OCI-LY7 (cell line): ENCODE results near the gene MFAP1. TPM values are rescaled to one million over a fixed set of nuclear protein-coding genes. Genes with fewer than 3 reads are reported as not detected.
A peak's percentile ranks its signal among the peaks of the same experiment; 100 is the strongest.
"Not testable (repeated sequence)": the region's sequence is repeated elsewhere in the genome, so short reads cannot be mapped to it uniquely, and the experiment has no call there.

Experiments used
- BruUV-seq: library from RNA; stranded (reverse); fragments of 400-500 nt; replicated peaks from 2 replicates; lab custom pipeline; 2021; lab: Mats Ljungman, UMichigan
- CTCF ChIA-PET: fragments of 300-600 bp; sonication (Branson Sonifier 250); formaldehyde crosslinking; loops from one replicate; lab custom pipeline; 2022; ENCODE audit warnings: antibody characterized with exemption; ENCODE audit not compliant: unreplicated experiment; lab: Charles Lee
- POLR2A ChIA-PET: fragments of 300-600 bp; sonication (Branson Sonifier 250); formaldehyde crosslinking; loops from one replicate; lab custom pipeline; 2022; ENCODE audit warnings: antibody characterized with exemption; lab: Charles Lee
- DNase-seq: peaks from one replicate; pipeline ENCODE4 v3.0.0-alpha.2; 2015; ENCODE audit warnings: low spot score
- H2AFZ ChIP-seq: fragments of 200-600 bp; sonication (generic), shearing (Covaris generic); 2 replicates; pipeline ENCODE4 v1.6.1; 2014; ENCODE audit warnings: mild to moderate bottlenecking, antibody characterized with exemption, low read length, moderate library complexity
- H3K27ac ChIP-seq: fragments of 200-600 bp; sonication (generic); 2 replicates; pipeline ENCODE4 v1.5.1; 2014; ENCODE audit warnings: mixed run types, low read depth, mild to moderate bottlenecking, moderate library complexity, low read length, inconsistent platforms; ENCODE audit not compliant: poor library complexity, severe bottlenecking
- H3K36me3 ChIP-seq: fragments of 200-600 bp; sonication (generic); 2 replicates; pipeline ENCODE4 v1.6.1; 2014; ENCODE audit warnings: mild to moderate bottlenecking, antibody characterized with exemption, low read length, moderate library complexity, mixed read lengths; ENCODE audit not compliant: insufficient read depth
- H3K4me1 ChIP-seq: fragments of 200-600 bp; sonication (generic); 2 replicates; pipeline ENCODE4 v1.5.1; 2014; ENCODE audit warnings: mild to moderate bottlenecking, low read length; ENCODE audit not compliant: insufficient read depth, poor library complexity, severe bottlenecking
- H3K4me2 ChIP-seq: fragments of 200-600 bp; sonication (generic); 2 replicates; pipeline ENCODE4 v1.6.1; 2014; ENCODE audit warnings: mild to moderate bottlenecking, low read length
- H3K4me3 ChIP-seq: fragments of 200-600 bp; sonication (generic); 2 replicates; pipeline ENCODE4 v1.5.1; 2014; ENCODE audit warnings: mild to moderate bottlenecking, low read depth, low read length; ENCODE audit not compliant: poor library complexity, severe bottlenecking
- H3K79me2 ChIP-seq: fragments of 200-600 bp; sonication (generic); 2 replicates; pipeline ENCODE4 v1.6.1; 2016; ENCODE audit warnings: low read depth, mild to moderate bottlenecking, low read length, moderate library complexity, mixed read lengths; ENCODE audit not compliant: insufficient read depth
- H3K9me2 ChIP-seq: fragments of 200-600 bp; sonication (generic); 2 replicates; pipeline ENCODE4 v1.6.1; 2016; ENCODE audit warnings: mild to moderate bottlenecking, low read length, mixed read lengths; ENCODE audit not compliant: insufficient read depth
- H3K9me3 ChIP-seq: fragments of 200-600 bp; sonication (generic); 2 replicates; pipeline ENCODE4 v1.6.1; 2014; ENCODE audit warnings: mild to moderate bottlenecking, mixed run types, low read length, mixed read lengths
- H4K20me1 ChIP-seq: fragments of 200-600 bp; sonication (generic); 2 replicates; pipeline ENCODE4 v1.6.1; 2014; ENCODE audit warnings: mild to moderate bottlenecking, antibody characterized with exemption, low read length, moderate library complexity, mixed read lengths; ENCODE audit not compliant: insufficient read depth
- EZH2phosphoT487 ChIP-seq: fragments of 200-600 bp; sonication (generic); IDR thresholded peaks from 2 replicates; pipeline ENCODE4 v1.6.1; 2018; ENCODE audit warnings: low read depth, borderline replicate concordance, mild to moderate bottlenecking, mixed run types, antibody characterized with exemption, low read length, moderate library complexity, mixed read lengths
- intact Hi-C: fragments of 100-400 bp; cut with micrococcal nuclease; formaldehyde crosslinking; loops from one replicate; pipeline ENCODE4 v1.10.0; 2022; ENCODE audit not compliant: unreplicated experiment
- total RNA-seq, 2 experiments: library from RNA; depleted of rRNA in 1 of 2; stranded (reverse); fragments of >200 nt in 1 of 2; shearing (Covaris generic) in 1 of 2; gene quantifications; 2 replicates each; pipeline ENCODE4 v1.2.3, GENCODE V29; 2014 to 2022
- TF ChIP-seq, protein P1 (sequence below): fragments of 200-600 bp; sonication (generic); conservative IDR thresholded peaks from 2 replicates; pipeline ENCODE4 v1.5.1; 2014; ENCODE audit warnings: mild to moderate bottlenecking, antibody characterized with exemption, low read length, moderate library complexity, mixed read lengths

Gene MFAP1
- total RNA-seq, 2 experiments from 2014 or later: 25.3 to 72.1 TPM

DNA sequence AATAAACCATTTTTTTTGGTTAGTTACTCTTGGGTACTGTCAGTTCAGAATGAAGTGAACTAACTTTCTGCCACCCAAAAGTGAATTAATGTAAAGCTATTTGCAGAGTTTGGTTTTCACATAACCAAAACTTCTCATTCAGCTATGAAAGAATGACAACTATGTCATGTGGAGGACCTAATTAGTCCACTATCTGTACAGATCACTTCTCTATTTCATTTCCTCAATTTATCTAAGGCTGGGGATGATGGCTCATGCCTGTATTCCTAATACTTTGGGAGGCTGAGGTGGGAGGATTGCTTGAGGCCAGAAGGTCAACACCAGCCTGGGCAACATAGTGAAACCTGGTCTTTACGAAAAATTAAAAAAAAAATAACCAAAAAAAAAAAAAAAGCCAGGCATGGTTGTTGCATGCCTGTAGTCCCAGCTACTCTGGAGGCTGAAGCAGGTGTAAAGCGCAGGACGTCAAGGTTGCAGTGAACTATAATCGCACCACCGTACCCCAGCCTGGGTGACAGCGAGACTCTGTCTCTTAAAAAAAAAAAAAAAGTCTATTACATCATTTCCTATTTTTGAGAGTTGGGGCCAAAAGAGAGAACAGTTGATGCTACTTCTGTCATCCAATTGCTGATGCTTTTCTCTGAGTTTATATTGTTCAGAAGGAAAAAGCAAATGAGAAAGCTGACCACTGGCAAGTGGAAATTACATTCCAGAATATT lies 15.4 kb downstream of the MFAP1 start:
- H3K36me3 ChIP-seq: peaks cover 94% of the 10 kb centered on the region
- intact Hi-C loops: loop anchor here (1.0 to 2.0 kb wide), 3 partner anchors 15 to 20 kb away; partner anchors contain the start of genes MFAP1 and SERF2

DNA sequence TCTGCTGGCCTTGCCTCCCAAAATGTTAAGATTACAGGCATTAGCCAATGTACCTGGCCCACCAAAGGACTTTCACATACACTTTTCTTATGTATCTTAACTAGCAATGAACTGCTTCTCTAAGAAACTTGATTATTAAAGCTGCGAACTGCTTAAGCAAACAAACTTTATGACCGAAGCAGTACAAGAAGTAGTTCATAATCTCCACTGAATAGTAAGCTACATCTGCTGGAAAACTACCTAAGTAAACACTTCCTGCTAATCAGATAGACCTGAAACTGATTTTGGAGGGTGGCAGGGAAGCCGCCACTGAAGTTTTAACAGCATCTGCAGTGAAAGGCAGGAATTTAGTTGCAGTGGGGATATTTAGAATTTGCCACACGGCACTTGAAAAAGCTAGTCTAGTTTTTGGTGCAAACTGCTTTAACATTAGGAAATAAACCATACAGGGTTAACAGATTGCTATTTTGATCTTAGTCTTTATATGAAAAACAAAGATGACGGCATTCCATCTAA lies 16.0 kb downstream of the MFAP1 start:
- intact Hi-C loops: loop anchor here (2.0 kb wide), 1 partner anchor 20 kb away; no protein-coding TSS in a partner anchor
- BruUV-seq: no TSS peak
- peaks cover 93% of the 10 kb centered on the region for H3K36me3 ChIP-seq
- H2AFZ ChIP-seq: no peak overlapping the region
- no peak for TF ChIP-seq EZH2phosphoT487
- TF ChIP-seq, protein P1, sequence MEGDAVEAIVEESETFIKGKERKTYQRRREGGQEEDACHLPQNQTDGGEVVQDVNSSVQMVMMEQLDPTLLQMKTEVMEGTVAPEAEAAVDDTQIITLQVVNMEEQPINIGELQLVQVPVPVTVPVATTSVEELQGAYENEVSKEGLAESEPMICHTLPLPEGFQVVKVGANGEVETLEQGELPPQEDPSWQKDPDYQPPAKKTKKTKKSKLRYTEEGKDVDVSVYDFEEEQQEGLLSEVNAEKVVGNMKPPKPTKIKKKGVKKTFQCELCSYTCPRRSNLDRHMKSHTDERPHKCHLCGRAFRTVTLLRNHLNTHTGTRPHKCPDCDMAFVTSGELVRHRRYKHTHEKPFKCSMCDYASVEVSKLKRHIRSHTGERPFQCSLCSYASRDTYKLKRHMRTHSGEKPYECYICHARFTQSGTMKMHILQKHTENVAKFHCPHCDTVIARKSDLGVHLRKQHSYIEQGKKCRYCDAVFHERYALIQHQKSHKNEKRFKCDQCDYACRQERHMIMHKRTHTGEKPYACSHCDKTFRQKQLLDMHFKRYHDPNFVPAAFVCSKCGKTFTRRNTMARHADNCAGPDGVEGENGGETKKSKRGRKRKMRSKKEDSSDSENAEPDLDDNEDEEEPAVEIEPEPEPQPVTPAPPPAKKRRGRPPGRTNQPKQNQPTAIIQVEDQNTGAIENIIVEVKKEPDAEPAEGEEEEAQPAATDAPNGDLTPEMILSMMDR: no peak
- no peaks in the 10 kb centered on the region for H3K9me2 ChIP-seq
- ChIA-PET CTCF (interaction anchor here (1.0 to 2.4 kb wide), 3 partner anchors 8 to 19 kb away, joined by 3 to 6 read pairs (median 4); partner anchors contain the start of genes HYPK, MFAP1 and SERINC4), POLR2A (interaction anchor here (0.6 to 6.1 kb wide), 11 partner anchors 8 to 63 kb away, joined by 3 to 150 read pairs (median 6); partner anchors contain the start of genes ELL3, HYPK, MFAP1 and SERINC4)
- DNase-seq: peak; percentile 44
- no peaks in the 10 kb centered on the region; the same call in 1 of the 2 replicates for H4K20me1 ChIP-seq
- peak overlapping the region; percentile 46 for H3K4me3 ChIP-seq
- H3K27ac ChIP-seq: peak overlapping the region; percentile 96
- peaks cover 38% of the 10 kb centered on the region for H3K4me1 ChIP-seq
- H3K79me2 ChIP-seq: peaks cover 6% of the 10 kb centered on the region; the same call in 1 of the 2 replicates
- no peaks in the 10 kb centered on the region for H3K9me3 ChIP-seq
- peak overlapping the region; percentile 72 for H3K4me2 ChIP-seq

More for the DNA sequence above, 15.4 kb downstream of the MFAP1 start:
- Histone ChIP-seq H3K4me3 (peak overlapping the region; percentile 46), H4K20me1 (no peaks in the 10 kb centered on the region; the same call in 1 of the 2 replicates), H3K4me2 (peak overlapping the region; percentile 72), H3K27ac (peak overlapping the region; percentile 96), H2AFZ (no peak overlapping the region; the same call in 1 of the 2 replicates), H3K79me2 (peaks cover 6% of the 10 kb centered on the region; the same call in 1 of the 2 replicates), H3K9me2 (no peaks in the 10 kb centered on the region), H3K9me3 (no peaks in the 10 kb centered on the region), H3K4me1 (peaks cover 38% of the 10 kb centered on the region)
- peak; percentile 86 for DNase-seq
- no peak for TF ChIP-seq EZH2phosphoT487
- TF ChIP-seq, protein P1: no peak
- no TSS peak for BruUV-seq
- ChIA-PET CTCF (interaction anchor here (0.6 to 2.4 kb wide), 4 partner anchors 9 to 20 kb away, joined by 3 to 6 read pairs (median 4); partner anchors contain the start of genes HYPK, MFAP1 and SERINC4), POLR2A (interaction anchor here (0.6 to 6.1 kb wide), 11 partner anchors 9 to 64 kb away, joined by 3 to 150 read pairs (median 6); partner anchors contain the start of genes ELL3, HYPK, MFAP1 and SERINC4)

DNA sequence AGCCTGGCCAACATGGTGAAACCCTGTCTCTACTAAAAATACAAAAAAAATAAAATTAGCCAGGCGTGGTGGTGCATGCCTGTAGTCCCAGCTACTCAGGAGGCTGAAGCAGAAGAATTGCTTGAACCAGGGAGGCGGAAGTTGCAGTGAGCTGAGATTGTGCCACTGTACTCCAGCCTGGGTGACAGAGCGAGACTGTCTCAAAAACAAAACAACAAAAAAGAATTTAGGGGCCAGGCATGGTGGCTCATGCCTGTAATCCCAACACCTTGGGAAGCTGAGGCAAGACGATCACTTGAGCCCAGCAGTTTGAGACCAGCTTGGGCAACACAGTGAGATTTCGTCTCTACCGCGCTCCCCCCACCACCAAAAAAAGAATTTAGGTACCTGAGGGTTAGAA lies 21.8 kb downstream of the MFAP1 start:
- POLR2A ChIA-PET: interaction anchor here (2.2 kb wide), 1 partner anchor 29 kb away, joined by 7 read pairs; no protein-coding TSS in a partner anchor
- intact Hi-C loops, H2AFZ ChIP-seq, H3K9me3 ChIP-seq, H3K9me2 ChIP-seq, DNase-seq, H3K4me3 ChIP-seq, H3K4me2 ChIP-seq, BruUV-seq, H3K27ac ChIP-seq, H4K20me1 ChIP-seq, CTCF ChIA-PET: not testable (repeated sequence)
- Histone ChIP-seq H3K4me1 (peaks cover 41% of the 10 kb centered on the region), H3K36me3 (peaks cover 81% of the 10 kb centered on the region), H3K79me2 (peaks cover 21% of the 10 kb centered on the region)
